Stimulated activated CD8-positive, alpha-beta memory T cell treated with anti-CD3 and anti-CD28 coated beads, Interleukin-15, amount 100 ng/mL, for 1 hour (primary cell): ENCODE data around the gene TMEM50A.
"Not testable (repeated sequence)": the region's sequence is repeated elsewhere in the genome, so short reads cannot be mapped to it uniquely, and the experiment has no call there.

ENCODE experiments used
- DNase-seq: peaks from one replicate; pipeline ENCODE4 v3.0.0-alpha.2; 2020; ENCODE audit warnings: low read depth

The TMEM50A gene

DNA sequence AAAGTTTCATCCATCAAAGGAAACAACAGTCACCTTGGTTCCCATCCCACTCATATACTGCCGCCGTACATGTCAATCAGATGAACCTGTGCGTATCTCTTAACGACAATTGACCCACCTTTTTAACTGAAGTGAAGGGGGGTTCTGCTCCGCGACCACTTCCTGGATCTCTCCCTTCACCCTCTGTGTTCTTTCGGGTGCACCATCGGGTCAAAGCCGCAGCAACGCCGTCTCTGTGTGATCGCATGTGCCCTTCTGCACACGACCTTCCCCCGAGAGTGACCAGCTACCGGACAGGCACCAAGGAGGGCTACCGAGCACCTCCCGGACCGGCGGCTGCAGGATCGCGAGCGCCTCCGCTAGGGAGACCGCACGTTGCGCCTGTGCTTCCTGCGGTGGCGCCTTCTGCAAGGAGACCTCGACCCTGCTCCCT, 1.2 kb upstream of the TMEM50A start:
- DNase-seq: not testable (repeated sequence)

DNA sequence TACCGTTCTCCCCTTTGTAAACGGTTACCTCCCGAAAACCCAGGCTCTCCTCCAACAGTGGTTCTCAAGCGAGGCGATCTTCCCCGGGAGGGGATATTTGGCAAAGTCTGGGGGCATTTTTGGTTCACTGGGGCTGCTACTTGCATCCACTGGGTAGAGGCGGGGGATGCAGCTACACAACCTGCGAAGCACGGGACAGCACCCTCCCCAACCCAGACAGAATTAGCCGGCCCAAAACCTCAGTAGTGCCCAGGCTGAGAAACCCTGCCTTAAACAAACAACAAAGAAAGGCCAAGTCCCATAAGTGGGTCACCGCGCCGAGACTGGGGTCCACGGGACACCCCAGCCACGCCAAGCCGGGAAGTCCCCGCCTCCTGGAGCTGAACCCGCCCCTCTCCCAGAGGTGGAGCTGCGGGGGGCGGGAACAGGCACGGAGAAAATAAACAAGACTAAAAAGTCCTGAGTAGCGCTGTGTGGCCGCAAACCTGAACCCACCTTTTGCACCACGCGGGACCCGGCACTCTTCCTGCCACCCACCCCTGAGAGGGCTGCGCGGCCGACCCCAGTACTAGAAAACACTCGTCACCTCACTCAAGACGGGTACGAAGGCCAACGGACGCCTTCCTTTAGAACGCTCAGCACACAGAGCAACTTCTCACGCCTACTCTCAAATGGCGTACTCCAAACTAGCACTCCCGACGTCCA, 499 bp upstream of the TMEM50A start:
- not testable (repeated sequence) for DNase-seq

DNA sequence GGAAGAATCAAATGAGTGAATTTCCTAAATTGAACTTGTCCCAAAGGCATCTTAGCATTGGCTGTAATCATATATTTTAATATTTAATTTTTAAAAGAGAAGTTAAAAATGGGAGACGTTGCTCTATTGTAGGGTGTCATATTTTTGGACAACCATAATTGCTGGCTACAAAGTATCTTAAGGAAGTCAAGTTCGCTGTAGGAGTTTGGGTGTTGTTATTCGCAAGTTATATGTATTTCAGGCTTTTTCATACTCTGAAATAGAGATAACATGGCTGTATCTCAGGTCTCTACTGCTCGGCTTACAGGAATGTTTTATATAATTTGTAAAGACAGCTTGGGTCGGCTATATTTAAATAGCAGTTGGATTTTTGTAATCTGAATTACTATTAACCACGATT, 852 bp downstream of the TMEM50A start:
- DNase-seq: no peak

DNA sequence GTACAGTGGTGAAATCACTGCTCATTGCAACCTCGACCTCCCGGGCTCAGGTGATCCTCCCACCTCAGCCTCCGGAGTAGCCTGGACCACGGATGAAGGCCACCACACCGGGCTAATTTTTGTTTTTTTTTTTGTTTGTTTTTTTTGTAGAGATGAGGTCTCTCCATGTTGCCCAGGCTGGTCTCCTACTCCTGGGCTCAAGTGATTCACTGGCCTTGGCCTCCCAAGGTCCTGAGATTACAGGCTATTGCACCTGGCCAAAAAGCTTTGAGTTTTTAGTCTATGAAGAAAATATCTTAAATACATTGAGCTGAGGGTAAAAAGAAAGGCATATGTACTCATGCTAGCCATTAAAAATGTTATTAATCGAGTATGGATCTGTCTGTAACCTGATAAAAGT, 3.6 kb downstream of the TMEM50A start:
- DNase-seq: no peak

DNA sequence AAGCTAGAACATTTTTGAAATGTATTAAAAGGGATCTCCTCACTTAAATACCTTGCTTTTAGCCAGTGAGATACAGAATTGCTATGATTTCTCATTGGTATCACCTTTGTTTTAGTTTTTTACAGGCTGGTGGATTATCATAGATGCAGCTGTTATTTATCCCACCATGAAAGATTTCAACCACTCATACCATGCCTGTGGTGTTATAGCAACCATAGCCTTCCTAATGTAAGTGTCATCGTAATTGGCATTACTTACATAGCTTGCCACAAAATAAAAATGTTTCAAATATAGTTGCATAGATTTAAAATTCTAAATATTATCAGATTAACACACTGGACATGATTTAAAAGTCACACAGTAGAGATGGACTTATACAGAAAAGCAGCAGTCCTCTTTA, 4.7 kb downstream of the TMEM50A start:
- DNase-seq: no peak

DNA sequence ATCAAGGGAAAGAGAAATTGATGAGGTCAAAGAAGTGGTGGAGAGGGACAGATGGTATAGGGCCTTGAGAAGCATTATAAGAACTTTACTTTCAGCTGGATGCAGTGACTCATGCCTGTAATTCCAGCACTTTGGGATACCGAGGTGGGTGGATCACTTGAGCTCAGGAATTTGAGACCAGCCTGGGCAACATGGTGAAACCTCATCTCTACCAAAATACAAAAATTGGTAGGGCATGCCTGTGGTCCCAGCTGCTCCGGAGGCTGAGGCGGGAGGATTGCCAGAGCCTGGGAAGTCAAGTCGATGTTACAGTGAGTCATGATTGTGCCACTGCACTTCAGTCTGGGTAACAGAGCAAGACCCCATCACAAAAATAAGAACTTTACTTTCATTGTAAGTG, 5.7 kb downstream of the TMEM50A start:
- no peak for DNase-seq

DNA sequence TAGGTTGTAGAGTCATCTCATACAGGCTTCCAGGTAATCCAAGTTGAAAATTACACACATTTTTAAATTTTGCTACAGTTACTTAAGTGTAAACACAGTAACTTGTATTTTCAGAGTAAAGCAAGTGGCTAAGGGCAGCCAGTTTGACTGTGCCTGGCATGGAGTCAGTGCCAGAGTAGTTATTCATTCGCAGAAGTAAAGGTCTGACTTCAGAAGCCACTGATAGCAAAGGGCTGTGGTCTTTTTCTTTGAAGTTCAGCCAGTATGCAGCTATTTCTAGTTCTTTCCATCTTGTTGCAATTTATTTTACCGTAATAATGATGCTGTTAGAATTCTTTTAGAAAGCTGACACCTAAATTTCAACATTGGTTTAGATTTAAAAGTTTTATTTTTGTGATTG, 9.4 kb downstream of the TMEM50A start:
- DNase-seq: no peak

DNA sequence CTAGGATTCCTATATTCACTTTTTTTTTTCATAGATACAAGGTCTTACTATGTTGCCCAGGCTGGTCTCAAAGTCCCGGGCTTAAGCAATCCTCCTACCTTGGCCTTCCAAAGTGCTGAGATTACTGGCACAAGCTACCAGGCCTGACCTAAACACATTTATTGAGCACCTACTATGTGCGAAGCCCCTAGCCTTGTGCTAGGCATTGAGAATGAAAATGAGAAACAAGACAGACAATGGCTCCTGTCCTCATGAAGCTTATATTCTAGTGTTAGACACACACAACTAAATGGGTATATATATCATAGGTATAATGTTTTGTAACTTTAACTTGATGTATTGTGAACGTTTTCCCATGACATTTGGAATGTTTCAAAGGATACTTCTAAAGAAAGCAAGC, 11.5 kb downstream of the TMEM50A start:
- DNase-seq: no peak

DNA sequence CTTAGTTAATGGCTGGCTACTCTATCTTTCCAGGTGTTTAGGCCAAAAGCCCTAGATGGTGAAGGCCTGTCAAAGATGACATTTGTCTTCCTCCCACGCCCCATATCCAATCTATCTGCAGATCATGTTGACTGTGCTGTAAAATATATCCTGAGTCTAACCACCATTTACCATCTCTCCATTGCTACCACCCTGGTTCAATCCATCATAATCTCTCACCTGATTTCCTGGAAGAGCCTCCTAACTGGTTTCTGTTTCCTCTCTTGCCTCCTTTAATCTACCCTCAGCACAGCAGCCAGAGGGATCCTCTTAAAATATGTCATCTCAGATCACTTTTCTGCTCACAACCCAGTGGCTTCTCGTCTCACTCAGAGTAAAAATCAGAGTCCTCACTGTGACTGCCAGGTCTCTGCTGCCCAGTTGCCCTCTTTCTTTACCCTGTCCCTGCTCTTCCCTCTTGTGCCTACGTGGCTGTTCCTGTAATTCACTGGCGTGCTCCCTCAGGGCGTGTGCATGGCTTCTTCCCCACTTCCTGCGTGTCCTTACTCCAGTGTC, 17.8 kb downstream of the TMEM50A start:
- no peak for DNase-seq

DNA sequence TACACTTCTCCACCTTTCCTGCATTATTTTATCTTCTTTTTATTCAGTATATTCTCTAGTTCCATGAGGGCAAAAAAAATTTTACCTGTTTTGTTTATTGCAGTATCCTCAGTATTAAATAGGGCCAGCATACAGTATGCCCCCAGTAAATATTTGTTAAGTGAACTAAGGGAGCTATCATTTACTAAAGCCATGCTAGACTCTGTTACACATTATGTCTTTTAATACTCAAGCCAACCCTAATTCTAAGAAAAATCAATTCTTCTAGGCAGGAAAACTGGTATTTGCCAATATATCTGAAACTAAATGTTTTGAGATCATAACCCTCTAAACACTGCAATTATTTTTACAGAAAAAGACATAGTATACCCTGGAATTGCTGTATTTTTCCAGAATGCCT, 18.3 kb downstream of the TMEM50A start:
- no peak for DNase-seq

DNA sequence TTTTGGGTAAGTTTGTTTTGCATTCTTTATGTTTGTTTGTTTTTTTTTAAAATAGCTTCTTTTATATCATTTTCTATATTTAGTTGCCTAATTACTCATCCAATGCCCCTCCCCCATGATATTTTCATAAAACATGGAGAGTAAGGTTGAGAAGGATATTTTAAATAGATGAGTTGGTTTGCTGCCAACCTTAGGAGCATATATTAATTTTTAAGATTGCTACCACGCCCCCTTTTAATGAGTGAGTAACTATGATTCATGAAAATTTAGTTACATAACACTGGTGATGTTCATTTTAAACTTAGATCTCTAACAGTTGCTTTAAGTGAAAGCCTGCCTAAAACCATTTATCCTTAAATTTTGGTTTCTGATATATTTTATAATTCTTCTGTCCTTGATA, 18.7 kb downstream of the TMEM50A start:
- DNase-seq: no peak

DNA sequence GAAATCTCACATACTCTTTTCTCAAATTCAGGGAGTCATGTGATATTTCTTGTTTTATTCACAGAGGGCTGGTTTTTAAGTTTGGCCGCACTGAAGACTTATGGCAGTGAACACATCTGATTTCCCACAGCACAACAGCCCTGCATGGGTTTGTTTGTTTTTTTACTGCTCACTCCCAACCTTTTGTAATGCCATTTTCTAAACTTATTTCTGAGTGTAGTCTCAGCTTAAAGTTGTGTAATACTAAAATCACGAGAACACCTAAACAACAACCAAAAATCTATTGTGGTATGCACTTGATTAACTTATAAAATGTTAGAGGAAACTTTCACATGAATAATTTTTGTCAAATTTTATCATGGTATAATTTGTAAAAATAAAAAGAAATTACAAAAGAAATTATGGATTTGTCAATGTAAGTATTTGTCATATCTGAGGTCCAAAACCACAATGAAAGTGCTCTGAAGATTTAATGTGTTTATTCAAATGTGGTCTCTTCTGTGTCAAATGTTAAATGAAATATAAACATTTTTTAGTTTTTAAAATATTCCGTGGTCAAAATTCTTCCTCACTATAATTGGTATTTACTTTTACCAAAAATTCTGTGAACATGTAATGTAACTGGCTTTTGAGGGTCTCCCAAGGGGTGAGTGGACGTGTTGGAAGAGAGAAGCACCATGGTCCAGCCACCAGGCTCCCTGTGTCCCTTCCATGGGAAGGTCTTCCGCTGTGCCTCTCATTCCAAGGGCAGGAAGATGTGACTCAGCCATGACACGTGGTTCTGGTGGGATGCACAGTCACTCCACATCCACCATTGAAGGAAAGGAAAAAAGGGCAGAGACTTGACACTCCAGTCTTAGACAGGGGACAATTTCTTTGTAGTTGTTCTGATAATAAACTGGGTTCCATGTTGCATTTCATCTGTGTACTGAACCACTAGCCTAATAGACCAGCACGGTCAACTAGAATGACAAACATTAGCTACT, 22.8 kb downstream of the TMEM50A start:
- DNase-seq: no peak

DNA sequence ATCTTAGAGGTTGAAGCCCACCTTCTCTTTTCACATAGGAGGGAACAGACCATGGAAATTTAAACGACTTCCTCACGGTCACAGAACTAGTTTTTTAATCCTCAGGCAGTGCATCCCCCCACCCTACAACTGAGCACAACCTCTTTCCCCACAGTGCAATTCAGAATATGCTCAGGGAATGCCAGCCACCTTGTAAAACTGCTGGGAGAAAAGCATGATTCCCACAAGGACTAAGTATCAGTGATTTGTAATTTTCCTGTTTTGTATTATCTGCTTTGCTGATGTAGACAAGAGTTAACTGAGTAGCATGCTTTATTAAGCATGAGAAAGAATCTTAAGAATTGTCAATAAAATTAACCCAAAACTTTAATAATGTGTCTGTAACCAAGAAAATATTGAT, 23.8 kb downstream of the TMEM50A start:
- DNase-seq: no peak

DNA sequence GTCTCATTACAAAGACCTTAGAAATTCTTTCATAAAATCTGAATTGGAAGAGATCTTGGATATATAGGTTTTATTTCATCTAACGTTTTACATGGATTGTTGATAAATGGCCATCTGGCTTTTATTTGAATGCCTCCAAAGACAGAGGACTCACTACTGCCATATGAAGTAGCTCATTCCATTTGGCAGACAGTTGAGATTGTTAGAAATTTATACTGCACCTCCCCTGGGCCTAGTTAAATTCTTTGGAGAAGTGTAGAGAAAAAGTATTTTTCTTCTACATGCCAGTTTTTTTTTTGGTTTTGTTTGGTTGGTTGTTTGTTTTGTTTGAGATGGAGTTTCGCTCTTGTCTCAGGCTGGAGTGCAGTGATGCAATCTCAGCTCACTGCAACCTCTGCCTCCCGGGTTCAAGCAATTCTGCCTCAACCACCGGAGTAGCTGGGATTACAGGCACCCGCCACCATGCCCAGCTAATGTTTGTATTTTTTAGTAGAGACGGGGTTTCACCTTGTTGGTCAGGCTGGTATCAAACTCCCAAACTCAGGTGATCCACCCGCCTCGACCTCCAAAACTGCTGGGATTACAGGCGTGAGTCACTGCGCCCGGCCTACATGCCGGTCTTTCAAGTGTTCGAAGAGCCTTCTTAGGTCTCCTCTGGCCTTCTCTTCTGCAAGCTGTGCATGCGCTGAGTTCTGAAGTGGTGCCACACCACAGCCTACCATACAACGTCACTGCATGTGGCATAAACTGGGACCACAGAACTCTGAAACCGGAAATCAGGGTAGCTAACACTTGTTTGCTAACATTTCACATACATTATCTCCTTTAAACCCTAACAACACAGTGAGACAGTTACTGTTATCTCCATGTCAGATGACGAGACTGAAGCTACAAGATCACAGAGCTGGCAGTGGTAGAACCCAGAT, 24.8 kb downstream of the TMEM50A start:
- not testable (repeated sequence) for DNase-seq

DNA sequence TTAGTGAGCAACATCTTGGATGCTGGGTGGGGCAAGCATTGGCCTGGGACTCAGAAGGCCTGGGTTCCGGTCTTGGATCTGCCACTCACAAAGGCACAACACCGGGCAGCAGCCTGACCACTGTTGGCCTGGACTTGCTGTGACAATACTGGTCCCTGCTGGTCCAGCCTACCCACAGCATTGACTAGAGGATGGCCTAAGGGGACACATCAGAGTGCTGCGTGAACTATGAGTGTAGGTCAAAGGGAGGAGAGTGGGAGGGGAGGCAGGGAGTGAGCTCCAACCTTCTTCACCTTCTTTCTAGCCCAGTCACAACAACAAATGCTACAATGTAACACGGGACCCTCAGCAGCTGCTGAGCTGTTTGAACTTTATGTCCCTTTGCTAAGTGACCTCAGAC, 31.1 kb downstream of the TMEM50A start:
- no peak for DNase-seq

DNA sequence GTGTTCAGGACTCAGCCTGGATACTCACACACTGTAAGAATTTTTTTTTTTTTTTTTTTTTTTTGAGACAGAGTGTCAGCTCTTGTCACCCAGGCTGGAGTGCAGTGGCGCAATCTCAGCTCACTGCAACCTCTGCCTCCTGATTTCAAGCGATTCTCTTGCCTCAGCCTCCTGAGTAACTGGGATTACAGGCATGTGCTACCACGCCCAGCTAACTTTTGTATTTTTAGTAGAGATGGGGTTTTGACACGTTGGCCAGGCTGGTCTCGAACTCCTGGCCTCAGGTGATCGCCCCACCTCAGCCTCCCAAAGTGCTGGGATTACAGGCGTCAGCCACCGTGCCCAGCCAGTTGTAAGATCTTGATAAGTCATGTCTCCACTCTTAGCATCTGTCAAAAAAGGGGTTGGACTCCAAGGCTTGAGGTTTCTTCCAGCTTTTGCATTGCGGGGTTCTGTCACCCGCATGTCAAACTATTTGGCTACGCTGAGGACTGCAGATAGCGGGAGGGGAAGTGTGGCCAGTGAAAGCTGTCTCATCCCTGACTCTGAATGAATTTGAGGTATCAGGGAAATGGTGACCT, 31.6 kb downstream of the TMEM50A start:
- DNase-seq: not testable (repeated sequence)

DNA sequence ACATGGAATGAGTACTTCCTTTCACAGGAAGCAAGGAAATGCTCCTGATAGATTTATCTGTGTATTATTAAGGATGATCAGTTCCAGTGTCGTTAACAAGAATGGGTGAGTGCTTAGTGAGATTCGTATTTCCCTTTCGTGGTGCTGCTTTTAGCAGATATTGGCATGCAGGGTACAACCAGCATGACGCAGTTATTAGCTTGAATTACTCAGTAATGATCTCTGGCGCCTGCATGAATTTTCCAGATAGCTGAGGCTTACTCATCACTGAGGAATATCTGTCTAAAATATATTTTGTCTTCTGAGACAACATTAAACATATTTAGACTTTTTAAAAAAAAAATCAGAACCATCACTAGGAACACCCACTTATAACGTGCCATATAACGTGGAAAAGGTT, 33.6 kb downstream of the TMEM50A start:
- not testable (repeated sequence) for DNase-seq

DNA sequence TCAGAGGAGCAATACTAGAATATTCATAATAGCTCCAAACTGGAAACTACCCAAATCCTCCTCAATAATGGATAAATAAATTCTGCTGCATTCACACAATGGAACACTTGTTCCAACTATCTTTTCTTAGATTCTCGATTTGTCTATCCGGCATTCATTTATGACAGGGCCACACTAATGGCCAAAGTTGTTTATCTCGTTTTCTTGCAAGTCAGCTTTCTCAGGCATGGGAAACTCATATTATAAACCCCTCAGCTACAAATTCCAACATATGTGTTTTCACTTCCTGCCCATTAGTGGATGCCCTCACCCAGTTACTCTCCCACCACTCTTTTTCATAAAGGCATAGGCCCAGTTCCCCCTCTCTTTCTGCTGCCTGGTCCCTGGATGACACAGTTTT, 40.2 kb downstream of the TMEM50A start:
- not testable (repeated sequence) for DNase-seq

DNA sequence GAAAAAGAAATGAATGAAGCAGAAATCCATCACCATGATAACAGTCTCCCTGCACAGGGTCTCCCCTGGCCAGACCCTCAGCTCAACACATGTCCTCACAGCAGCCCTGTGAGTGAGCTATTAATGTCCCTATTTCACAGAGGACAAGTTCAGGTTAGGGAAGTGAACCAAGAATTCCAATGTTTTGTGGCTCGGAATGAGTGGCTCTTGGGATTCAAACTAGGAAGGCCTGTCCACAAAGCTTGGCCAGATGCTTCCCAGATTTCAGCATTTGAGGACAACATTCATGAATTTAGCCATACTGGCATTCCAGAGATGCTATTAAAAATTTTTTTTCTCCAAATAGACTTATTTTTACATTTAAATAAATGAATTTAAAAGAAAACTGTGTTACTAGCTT, 44.4 kb downstream of the TMEM50A start:
- DNase-seq: not testable (repeated sequence)

DNA sequence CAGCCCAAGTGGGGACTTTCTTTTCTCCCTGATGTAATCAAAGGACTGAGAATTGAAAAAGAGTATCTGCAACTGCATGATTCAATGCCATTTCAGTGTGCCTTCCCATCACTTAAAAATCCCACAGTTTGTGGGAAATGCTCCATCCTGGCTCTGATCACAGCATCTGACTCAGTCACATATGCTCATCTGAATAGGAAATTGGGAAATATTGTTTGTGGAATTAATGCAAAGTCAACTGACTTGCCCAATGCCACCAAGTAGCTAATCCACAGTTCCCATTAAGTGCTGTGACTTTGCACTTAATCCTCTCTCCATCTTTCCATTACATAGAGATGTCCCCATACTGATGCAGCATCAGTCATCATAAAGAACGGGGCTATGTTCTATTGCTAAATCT, 45.0 kb downstream of the TMEM50A start:
- DNase-seq: not testable (repeated sequence)

DNA sequence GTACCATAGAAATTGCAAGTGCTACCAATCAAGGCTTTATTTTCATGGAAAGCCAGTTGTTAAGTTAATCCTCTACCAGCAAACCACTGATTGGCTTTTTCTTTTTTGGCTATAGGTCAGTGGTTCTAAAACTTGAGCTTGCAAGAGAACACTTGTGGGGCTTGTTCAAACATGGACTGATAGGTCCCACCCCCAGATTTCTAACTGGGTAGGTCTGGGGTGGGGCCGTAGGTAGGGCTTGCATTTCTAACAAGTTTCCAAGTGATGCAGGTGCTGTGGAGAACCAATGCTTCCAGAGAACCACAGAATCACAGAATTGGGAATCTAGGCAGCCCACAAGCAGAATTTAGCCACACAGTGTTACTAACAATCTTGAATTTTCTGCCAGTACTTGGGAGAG, 45.7 kb downstream of the TMEM50A start:
- DNase-seq: not testable (repeated sequence)
